Measurements from ENCODE around the gene IBTK.
"Not testable (repeated sequence)": the region's sequence is repeated elsewhere in the genome, so short reads cannot be mapped to it uniquely, and the experiment has no call there.

The IBTK gene

DNA sequence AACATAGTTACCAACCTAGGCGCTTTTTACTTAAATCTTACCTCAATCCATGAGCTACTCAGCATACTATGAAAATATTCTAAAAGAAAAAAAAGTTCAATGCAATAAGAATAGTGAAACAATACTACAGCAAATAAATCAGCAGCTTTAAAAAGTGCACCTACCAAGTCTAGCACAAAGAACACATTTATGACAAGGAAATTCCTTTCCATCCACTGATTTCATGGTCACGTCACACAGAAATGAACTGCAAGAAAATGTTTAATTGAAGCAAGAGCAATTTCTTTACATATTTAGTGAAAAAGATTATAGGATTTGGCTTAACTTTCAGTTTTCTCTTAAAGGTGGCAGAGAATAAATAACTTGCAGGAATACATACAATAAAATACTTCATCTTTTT, 36.2 kb downstream of the IBTK start:
- Mint-ChIP-seq H3K4me1 (no peaks in the 10 kb centered on the region), H3K36me3 (peaks cover 62% of the 10 kb centered on the region), H3K4me3 (no peak overlapping the region), H3K27ac (no peak overlapping the region), H3K9me3 (no peaks in the 10 kb centered on the region), H3K27me3 (no peaks in the 10 kb centered on the region)
- ATAC-seq, result no peak

DNA sequence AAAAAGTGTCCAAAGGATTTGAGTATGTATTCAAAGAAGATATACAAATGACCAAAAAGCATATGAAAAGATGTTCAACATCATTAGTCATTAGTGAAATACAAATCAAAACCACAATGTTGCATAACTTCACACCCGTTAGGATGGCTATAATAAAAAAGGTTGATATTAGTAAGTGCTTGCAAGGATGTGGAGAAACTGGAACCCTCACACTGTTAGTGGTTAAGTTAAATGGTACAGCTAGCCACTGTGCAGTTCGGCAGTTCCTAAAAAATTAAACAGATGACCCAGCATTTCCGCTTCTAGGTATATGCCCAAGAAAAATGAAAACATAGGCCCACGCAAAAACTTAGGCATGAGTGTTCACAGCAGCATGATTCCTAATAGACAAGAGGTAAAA, 38.6 kb downstream of the IBTK start:
- H3K27ac Mint-ChIP-seq, result no peak overlapping the region
- no peaks in the 10 kb centered on the region for H3K4me1 Mint-ChIP-seq
- no peaks in the 10 kb centered on the region for H3K9me3 Mint-ChIP-seq
- ATAC-seq, result no peak
- H3K4me3 Mint-ChIP-seq, result no peak overlapping the region
- H3K36me3 Mint-ChIP-seq, result peaks cover 60% of the 10 kb centered on the region
- no peaks in the 10 kb centered on the region for H3K27me3 Mint-ChIP-seq

DNA sequence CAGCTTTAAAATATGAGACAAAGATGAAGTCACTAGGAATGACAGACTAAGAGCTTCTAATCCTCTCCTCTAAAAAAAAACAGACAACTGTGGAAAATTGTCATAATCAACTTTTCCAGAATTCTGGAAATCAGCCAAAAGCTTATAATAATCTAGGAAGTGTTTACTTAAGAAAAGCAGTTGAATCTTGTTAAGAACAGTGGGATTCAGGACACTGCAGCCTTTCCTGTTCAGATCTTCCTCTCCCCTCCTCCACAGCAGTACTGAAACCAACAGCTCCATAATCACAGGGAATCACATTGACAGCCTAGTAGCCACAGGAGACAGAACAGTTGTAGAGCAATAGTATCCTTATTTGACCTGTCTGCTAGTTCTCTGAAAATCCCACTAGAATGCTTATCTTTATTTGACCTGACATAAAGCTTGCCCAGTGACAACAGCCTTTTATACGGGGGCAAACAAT, 41.6 kb downstream of the IBTK start:
- H3K27me3 Mint-ChIP-seq, result no peaks in the 10 kb centered on the region
- no peaks in the 10 kb centered on the region for H3K9me3 Mint-ChIP-seq
- H3K36me3 Mint-ChIP-seq, result peaks cover 54% of the 10 kb centered on the region
- H3K27ac Mint-ChIP-seq, result no peak overlapping the region
- ATAC-seq, result no peak
- H3K4me1 Mint-ChIP-seq, result no peaks in the 10 kb centered on the region
- H3K4me3 Mint-ChIP-seq, result no peak overlapping the region

DNA sequence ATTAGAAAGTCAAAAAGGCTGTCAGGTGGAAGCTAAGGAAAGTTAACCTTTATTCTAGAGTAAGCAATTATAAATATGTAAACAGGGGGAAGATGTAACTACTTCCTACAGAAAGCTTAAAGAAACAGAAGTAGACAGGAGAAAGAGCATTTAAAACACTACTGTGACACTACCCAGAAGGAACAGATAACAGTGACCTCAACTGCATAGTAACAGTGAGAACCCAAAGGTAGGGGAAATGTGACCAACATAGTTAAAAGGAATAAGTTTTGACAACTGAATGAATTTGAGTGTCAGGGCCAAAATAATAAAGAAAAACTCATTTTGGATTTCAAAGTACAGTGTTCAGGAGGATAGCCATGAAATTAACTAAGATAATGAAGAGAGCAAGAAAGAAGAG, 43.5 kb downstream of the IBTK start:
- ATAC-seq, result no peak
- no peaks in the 10 kb centered on the region for H3K4me1 Mint-ChIP-seq
- H3K4me3 Mint-ChIP-seq, result no peak overlapping the region
- peaks cover 54% of the 10 kb centered on the region for H3K36me3 Mint-ChIP-seq
- H3K9me3 Mint-ChIP-seq, result no peaks in the 10 kb centered on the region
- no peak overlapping the region for H3K27ac Mint-ChIP-seq
- H3K27me3 Mint-ChIP-seq, result no peaks in the 10 kb centered on the region

DNA sequence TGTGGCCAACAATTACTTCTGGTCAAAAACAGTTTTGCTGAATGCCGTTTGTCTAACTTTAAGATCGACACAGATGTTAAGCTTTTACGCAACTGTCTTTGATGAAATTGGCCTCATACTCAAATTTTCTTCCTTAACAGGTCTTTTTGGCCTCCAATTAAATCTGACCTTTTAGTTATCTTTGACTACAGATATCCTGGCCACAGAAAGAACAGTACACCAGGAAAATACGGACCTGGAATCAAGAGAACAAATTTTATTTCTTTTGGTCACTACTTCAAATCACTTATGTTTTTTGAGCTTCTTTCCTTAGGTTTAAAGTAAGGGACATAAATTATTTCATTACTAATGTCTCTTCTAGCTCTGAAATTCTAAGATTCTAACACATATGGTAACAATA, 49.8 kb downstream of the IBTK start:
- no peaks in the 10 kb centered on the region for H3K27me3 Mint-ChIP-seq
- no peak overlapping the region for H3K4me3 Mint-ChIP-seq
- no peaks in the 10 kb centered on the region for H3K4me1 Mint-ChIP-seq
- no peak overlapping the region for H3K27ac Mint-ChIP-seq
- no peak for ATAC-seq
- H3K9me3 Mint-ChIP-seq, result no peaks in the 10 kb centered on the region
- peaks cover 34% of the 10 kb centered on the region for H3K36me3 Mint-ChIP-seq

DNA sequence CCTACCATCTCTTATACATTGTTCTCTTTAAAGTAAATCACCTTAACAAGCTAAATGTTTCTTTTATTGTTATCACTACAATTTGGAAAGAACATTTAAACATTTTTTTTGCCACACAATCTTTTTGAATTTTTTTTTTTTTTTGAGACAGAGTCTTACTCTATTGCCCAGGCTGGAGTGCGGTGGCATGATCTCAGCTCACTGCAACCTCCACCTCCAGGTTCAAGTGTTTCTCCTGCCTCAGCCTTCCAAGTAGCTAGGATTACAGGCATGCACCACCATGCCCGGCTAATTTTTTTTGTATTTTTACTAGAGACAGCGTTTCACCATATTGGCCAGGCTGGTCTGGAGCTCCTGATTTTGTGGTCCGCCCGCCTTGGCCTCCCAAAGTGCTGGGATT, 50.3 kb downstream of the IBTK start:
- H3K4me1 Mint-ChIP-seq, H3K4me3 Mint-ChIP-seq, H3K27ac Mint-ChIP-seq, H3K27me3 Mint-ChIP-seq, ATAC-seq, H3K9me3 Mint-ChIP-seq: not testable (repeated sequence)
- peaks cover 39% of the 10 kb centered on the region for H3K36me3 Mint-ChIP-seq

DNA sequence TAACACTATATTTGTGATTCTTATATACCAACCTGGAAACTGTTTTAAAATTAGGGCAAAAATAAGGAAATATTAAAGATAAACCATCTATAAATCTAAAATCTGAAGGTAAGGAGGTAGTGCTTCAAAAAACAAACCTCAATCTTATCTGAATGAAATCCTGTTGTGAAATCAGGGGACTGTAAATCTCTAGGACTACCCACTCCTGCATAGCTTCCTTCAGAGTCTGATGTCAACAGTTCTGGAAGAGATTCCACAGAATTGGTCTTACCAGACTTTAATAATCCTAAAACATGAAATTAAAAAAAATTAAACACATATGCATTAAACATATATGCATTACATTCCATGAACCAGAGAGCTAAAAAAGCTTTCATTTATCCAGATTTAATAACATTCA, 51.4 kb downstream of the IBTK start:
- no peaks in the 10 kb centered on the region for H3K9me3 Mint-ChIP-seq
- H3K27ac Mint-ChIP-seq, result no peak overlapping the region
- peaks cover 41% of the 10 kb centered on the region for H3K36me3 Mint-ChIP-seq
- no peaks in the 10 kb centered on the region for H3K4me1 Mint-ChIP-seq
- H3K4me3 Mint-ChIP-seq, result no peak overlapping the region
- no peak for ATAC-seq
- H3K27me3 Mint-ChIP-seq, result no peaks in the 10 kb centered on the region

DNA sequence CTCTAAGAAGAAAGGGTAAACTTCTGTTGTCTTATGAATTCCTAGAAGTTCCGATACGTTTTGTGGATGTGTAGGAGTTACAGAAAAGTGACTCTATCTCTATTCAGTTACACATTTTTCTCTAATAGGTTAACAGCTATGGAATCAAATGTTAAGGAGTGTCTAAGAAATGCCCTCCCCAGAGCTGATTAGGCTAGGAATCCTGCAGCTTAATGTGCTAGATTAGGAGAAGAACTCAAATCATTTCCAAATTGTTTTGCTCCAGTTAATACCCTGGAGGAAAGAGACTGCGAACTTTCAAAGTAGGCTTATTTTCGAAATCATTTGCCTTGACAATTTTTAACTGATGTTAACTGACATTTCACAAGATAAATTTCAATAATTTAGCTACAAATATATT, 51.9 kb downstream of the IBTK start:
- Mint-ChIP-seq H3K27ac (no peak overlapping the region), H3K4me1 (no peaks in the 10 kb centered on the region), H3K9me3 (no peaks in the 10 kb centered on the region), H3K4me3 (no peak overlapping the region), H3K27me3 (no peaks in the 10 kb centered on the region), H3K36me3 (peaks cover 41% of the 10 kb centered on the region)
- no peak for ATAC-seq

DNA sequence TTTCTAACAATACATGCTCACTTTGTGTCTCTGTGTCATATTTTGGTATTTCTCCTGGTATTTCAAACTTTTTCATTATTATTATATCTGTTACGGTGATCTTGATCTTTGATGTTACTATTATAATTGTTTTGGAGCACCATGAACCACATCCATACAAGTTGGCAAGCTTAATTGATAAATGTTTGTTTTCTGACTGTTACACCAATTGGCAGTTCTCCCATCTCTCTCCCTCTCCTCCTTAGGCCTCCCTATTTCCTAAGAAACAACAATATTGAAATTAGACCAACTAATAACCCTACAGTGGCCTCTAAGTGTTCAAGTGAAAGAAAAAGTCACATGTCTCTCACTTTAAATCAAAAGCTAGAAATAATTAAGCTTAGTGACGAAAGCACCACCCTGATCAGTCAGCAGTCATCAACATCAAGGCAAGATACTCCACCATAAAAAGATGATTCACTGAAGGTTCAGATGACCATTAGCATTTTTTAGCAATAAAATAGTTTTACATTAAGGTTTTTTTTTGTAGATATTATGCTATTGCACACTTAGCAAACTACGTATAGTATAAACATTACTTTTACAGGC, 61.5 kb downstream of the IBTK start:
- Mint-ChIP-seq H3K4me1 (no peaks in the 10 kb centered on the region), H3K36me3 (peaks cover 61% of the 10 kb centered on the region), H3K27me3 (no peaks in the 10 kb centered on the region), H3K4me3 (no peak overlapping the region), H3K9me3 (no peaks in the 10 kb centered on the region), H3K27ac (no peak overlapping the region)
- no peak for ATAC-seq

DNA sequence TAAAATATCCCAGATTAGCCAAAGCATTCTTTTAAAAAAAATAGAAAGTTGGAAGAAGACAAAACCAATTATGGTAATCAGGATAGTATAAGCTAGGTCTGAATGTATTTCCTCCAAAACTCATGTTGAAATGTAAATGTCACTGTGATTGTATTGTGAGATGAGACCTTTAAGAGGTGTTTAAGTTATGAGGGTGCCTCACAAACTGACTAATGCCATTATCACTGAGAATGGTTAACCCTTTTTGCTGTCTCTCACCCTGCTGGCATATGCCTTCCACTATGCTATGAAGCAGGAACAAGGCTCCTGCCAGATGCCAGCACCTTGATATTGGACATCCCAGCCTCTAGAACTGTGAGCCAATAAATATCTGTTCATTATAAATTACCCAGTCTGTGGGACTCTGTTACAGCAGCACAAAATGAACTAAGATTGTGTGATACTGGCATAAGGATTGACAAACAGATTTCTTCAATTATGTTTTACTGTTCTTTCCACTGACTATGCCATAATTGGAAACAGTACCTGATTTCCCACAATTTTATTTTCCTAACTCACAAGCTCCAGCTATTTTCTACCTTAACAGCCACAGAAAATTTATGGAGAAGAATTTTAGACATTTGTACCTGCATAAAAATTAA, 63.8 kb downstream of the IBTK start:
- H3K27ac Mint-ChIP-seq, result no peak overlapping the region
- H3K36me3 Mint-ChIP-seq, result peaks cover 54% of the 10 kb centered on the region
- no peak overlapping the region for H3K4me3 Mint-ChIP-seq
- no peak for ATAC-seq
- H3K27me3 Mint-ChIP-seq, result no peaks in the 10 kb centered on the region
- H3K9me3 Mint-ChIP-seq, result no peaks in the 10 kb centered on the region
- no peaks in the 10 kb centered on the region for H3K4me1 Mint-ChIP-seq

DNA sequence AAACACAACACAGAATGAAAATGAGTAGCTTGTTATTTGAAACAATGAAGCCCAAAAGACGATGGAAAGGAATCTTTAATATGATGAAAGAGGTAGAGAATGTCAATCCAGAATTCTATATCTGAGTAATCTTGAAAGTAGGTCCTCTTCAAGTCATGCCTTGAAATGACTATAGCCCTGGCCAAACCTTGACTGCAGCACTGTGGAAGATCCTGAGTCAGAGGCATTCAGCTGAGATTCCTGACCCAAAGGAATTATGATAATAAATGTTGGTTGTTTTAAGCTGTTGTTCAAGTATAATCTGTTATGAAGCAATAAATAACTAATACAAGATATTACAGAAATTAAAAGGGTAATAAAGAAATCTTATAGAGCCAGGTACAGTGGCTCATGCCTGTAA, 64.8 kb downstream of the IBTK start:
- no peak for ATAC-seq
- H3K4me1 Mint-ChIP-seq, result no peaks in the 10 kb centered on the region
- no peak overlapping the region for H3K27ac Mint-ChIP-seq
- H3K36me3 Mint-ChIP-seq, result peaks cover 48% of the 10 kb centered on the region
- H3K4me3 Mint-ChIP-seq, result no peak overlapping the region
- H3K9me3 Mint-ChIP-seq, result no peaks in the 10 kb centered on the region
- no peaks in the 10 kb centered on the region for H3K27me3 Mint-ChIP-seq

DNA sequence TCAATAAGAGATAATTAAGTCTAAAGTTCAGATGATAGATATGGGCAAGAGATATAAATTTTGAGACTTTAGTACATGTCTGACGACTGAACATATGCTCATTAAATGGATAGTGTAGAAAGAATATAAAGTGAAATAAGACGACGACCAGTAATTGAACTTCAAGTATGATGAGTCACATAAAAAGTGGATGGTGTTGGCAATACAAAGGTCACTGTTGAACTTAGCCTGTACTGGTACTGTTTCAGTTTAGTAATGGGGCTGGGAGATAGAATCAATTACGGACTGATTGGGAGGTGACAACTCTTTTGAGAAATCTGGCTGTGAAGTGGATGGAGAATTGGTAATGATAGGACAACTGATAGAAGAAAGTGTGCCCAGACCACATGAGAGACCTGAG, 68.1 kb downstream of the IBTK start:
- H3K9me3 Mint-ChIP-seq, result no peaks in the 10 kb centered on the region
- peaks cover 46% of the 10 kb centered on the region for H3K36me3 Mint-ChIP-seq
- no peak overlapping the region for H3K27ac Mint-ChIP-seq
- ATAC-seq, result no peak
- no peaks in the 10 kb centered on the region for H3K27me3 Mint-ChIP-seq
- no peak overlapping the region for H3K4me3 Mint-ChIP-seq
- no peaks in the 10 kb centered on the region for H3K4me1 Mint-ChIP-seq

DNA sequence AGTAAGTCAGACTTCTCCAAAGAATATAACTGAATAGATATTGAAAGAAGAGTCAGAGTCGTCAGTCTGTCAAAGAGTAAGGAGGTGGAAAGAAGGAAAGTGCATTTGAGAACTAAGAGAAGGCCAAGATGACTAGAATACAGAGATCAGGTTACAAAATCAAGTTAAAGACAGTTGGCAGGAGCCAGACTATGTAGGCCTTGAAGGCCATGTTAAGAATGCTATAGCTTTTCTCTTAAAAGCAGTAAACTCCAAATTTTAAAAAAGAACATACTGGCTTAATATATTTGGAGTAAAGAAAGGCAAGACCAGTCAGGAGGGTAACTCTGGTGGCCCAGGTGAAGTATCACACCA, 68.8 kb downstream of the IBTK start:
- no peak overlapping the region for H3K27ac Mint-ChIP-seq
- H3K36me3 Mint-ChIP-seq, result peaks cover 46% of the 10 kb centered on the region
- no peaks in the 10 kb centered on the region for H3K9me3 Mint-ChIP-seq
- no peaks in the 10 kb centered on the region for H3K27me3 Mint-ChIP-seq
- H3K4me1 Mint-ChIP-seq, result no peaks in the 10 kb centered on the region
- no peak for ATAC-seq
- no peak overlapping the region for H3K4me3 Mint-ChIP-seq

DNA sequence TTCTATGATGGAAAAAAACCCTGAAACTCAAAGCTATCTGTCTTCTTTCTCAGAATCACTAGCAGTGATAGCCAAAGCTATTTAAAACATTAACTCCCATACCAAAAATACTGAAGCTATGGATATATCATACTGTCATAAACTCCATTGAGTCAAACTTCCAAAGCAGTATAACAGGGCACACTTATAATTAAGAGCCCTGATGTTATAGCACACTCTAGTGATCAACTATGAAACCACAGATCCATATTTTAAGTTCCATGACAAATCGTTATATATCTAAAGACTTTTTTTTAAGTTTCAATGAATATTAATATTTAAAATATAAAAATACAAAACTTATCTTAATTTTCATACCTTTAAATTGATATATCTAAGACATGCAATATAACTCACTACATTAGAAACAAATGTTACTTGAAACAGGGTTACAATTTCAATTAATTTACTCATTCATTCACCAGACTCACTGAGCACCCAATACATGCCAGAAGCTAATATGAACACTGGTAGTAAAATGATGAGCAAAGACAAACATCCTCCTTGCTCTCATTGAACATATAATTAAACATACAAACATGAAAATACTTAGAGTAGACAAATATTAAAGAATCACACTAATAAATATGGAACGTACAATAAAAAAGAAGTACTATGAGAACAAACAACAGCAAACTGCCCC, 69.3 kb downstream of the IBTK start:
- H3K27me3 Mint-ChIP-seq, result no peaks in the 10 kb centered on the region
- H3K4me3 Mint-ChIP-seq, result no peak overlapping the region
- ATAC-seq, result no peak
- H3K4me1 Mint-ChIP-seq, result no peaks in the 10 kb centered on the region
- no peak overlapping the region for H3K27ac Mint-ChIP-seq
- no peaks in the 10 kb centered on the region for H3K9me3 Mint-ChIP-seq
- H3K36me3 Mint-ChIP-seq, result peaks cover 46% of the 10 kb centered on the region

DNA sequence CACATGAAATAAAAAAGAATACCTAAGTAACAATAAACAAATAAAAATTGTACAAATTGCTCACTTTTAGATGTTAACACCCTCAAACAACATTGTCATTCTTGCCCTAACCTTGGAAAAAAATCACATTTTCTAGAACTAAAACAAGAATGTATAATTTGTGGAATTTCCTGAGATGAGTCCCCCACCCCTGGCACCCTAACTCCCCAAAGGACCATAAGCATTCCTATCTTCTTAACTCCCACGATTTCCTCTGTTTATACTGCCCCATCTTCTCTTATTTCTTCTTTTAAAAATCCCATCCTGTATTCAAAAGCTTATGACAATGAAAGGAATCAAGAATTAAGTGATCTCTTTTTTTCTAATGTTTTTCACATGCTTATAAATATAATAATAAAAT, 70.9 kb downstream of the IBTK start:
- no peak overlapping the region for H3K4me3 Mint-ChIP-seq
- ATAC-seq, result no peak
- H3K4me1 Mint-ChIP-seq, result no peaks in the 10 kb centered on the region
- peaks cover 50% of the 10 kb centered on the region for H3K36me3 Mint-ChIP-seq
- no peaks in the 10 kb centered on the region for H3K27me3 Mint-ChIP-seq
- H3K9me3 Mint-ChIP-seq, result no peaks in the 10 kb centered on the region
- H3K27ac Mint-ChIP-seq, result no peak overlapping the region

DNA sequence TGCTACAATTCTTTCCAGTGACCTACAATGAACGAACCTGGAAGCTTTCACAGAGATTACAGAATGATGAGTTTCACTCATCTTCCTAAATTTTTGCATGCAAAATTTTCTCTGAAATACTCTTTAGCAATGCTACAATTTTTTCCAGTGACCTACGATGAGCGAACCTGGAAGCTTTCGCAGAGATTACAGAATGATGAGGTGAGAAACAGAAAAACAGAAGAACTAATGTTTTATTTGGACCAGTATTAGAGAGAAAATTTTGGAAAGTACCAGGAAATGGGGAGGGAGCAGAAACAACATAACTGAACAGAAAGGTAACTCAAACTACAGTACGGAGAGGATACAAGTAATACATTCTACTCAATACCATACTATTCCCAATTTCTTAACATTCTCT, 75.0 kb downstream of the IBTK start:
- H3K9me3 Mint-ChIP-seq, result no peaks in the 10 kb centered on the region
- no peak overlapping the region for H3K27ac Mint-ChIP-seq
- H3K4me3 Mint-ChIP-seq, result no peak overlapping the region
- no peaks in the 10 kb centered on the region for H3K4me1 Mint-ChIP-seq
- ATAC-seq, result no peak
- no peaks in the 10 kb centered on the region for H3K27me3 Mint-ChIP-seq
- peaks cover 66% of the 10 kb centered on the region for H3K36me3 Mint-ChIP-seq
